SK-N-SH (cell line): Measurements from ENCODE around the gene CYTL1. TPM values are rescaled to one million over a fixed set of nuclear protein-coding genes. Genes with fewer than 3 reads are reported as not detected.

Source experiments
- CTCF ChIA-PET: fragments of 300-600, 350-600 bp; formaldehyde crosslinking; extraction: SDS; loops from one replicate; lab custom pipeline; 2021; lab: Yijun Ruan, JAX
- POLR2A ChIA-PET: fragments of 350-600 bp; sonication (Branson Sonifier 250); formaldehyde crosslinking; extraction: SDS; loops from one replicate; lab custom pipeline; 2020; ENCODE audit warnings: antibody characterized with exemption, inconsistent platforms; lab: Yijun Ruan, JAX
- DNase-seq: peaks from one replicate; pipeline ENCODE4 v3.0.0; 2012
- H2AFZ ChIP-seq: fragments of 200-600 bp; sonication (generic); 2 replicates; pipeline ENCODE4 v1.8.1; 2016; ENCODE audit warnings: antibody characterized with exemption, mild to moderate bottlenecking, low read depth
- H3F3A ChIP-seq: fragments of 200-600 bp; sonication (generic); replicated peaks from 2 replicates; pipeline ENCODE3; 2016; ENCODE audit warnings: antibody characterized with exemption, mild to moderate bottlenecking; ENCODE audit not compliant: insufficient read depth
- H3K27ac ChIP-seq, 2 experiments: fragments of 200-500 bp in 1 of 2; fragments of 200-600 bp in 1 of 2; sonication (Bioruptor generic) in 1 of 2; sonication (generic), shearing (Covaris generic) in 1 of 2; 2 replicates each; pipeline versions ENCODE4 v1.5.1 to v1.6.1; 2014 to 2016; ENCODE audit warnings: low read depth in 2 of 2, inconsistent platforms in 1 of 2, low read length in 1 of 2, mild to moderate bottlenecking in 1 of 2, mixed read lengths in 1 of 2
- H3K27me3 ChIP-seq: fragments of 200-600 bp; sonication (generic), shearing (Covaris generic); 2 replicates; pipeline ENCODE4 v1.6.1; 2016; ENCODE audit warnings: mixed run types; ENCODE audit not compliant: insufficient read depth
- H3K36me3 ChIP-seq, 2 experiments: fragments of 200-500 bp in 1 of 2; fragments of 200-600 bp in 1 of 2; sonication (Bioruptor generic) in 1 of 2; sonication (generic) in 1 of 2; replicated peaks in 1 of 2; 2 replicates each; pipeline versions ENCODE3 to v1.5.1; 2014 to 2016; ENCODE audit warnings: low read length in 1 of 2, mild to moderate bottlenecking in 1 of 2; ENCODE audit not compliant: insufficient read depth in 2 of 2, control insufficient read depth in 1 of 2
- H3K4me1 ChIP-seq, 2 experiments: fragments of 200-500 bp in 1 of 2; fragments of 200-600 bp in 1 of 2; sonication (Bioruptor generic) in 1 of 2; sonication (generic), shearing (Covaris generic) in 1 of 2; 2 replicates each; pipeline versions ENCODE4 v1.5.1 to v1.6.1; 2014 to 2016; ENCODE audit warnings: low read depth in 1 of 2, low read length in 1 of 2, mixed run types in 1 of 2; ENCODE audit not compliant: insufficient read depth in 2 of 2, control insufficient read depth in 1 of 2
- H3K4me2 ChIP-seq: fragments of 200-600 bp; sonication (generic), shearing (Covaris generic); 2 replicates; pipeline ENCODE4 v1.6.1; 2017; ENCODE audit warnings: mixed run types
- H3K4me3 ChIP-seq, 2 experiments: fragments of 200-500 bp in 1 of 2; fragments of 200-600 bp in 1 of 2; sonication (Bioruptor generic) in 1 of 2; sonication (generic), shearing (Covaris generic) in 1 of 2; 2 replicates each; pipeline versions ENCODE4 v1.5.1 to v1.8.1; 2014 to 2016; ENCODE audit warnings: low read depth in 2 of 2, inconsistent platforms in 1 of 2, low read length in 1 of 2, mild to moderate bottlenecking in 1 of 2, mixed read lengths in 1 of 2, moderate library complexity in 1 of 2
- H3K79me2 ChIP-seq: fragments of 200-600 bp; sonication (generic); 2 replicates; pipeline ENCODE4 v1.8.1; 2017; ENCODE audit warnings: mild to moderate bottlenecking; ENCODE audit not compliant: insufficient read depth
- H3K9ac ChIP-seq: fragments of 200-600 bp; sonication (generic); 2 replicates; pipeline ENCODE4 v1.6.1; 2017; ENCODE audit warnings: mixed run types
- H3K9me2 ChIP-seq: fragments of 200-600 bp; sonication (generic); 2 replicates; pipeline ENCODE4 v1.6.1; 2017; ENCODE audit warnings: mixed run types
- H3K9me3 ChIP-seq: fragments of 200-600 bp; sonication (generic); 2 replicates; pipeline ENCODE4 v1.6.1; 2017; ENCODE audit warnings: mixed run types, mild to moderate bottlenecking, moderate library complexity
- H4K20me1 ChIP-seq: fragments of 200-600 bp; sonication (generic); 2 replicates; pipeline ENCODE4 v1.6.1; 2017; ENCODE audit warnings: mild to moderate bottlenecking, mixed run types; ENCODE audit not compliant: insufficient read depth
- EZH2phosphoT487 ChIP-seq: fragments of 200-600 bp; sonication (generic); IDR thresholded peaks from 2 replicates; pipeline ENCODE4 v1.6.1; 2017; ENCODE audit warnings: low read depth, mixed run types, mild to moderate bottlenecking, antibody characterized with exemption, moderate library complexity, borderline replicate concordance
- GATA2 ChIP-seq: sonication (generic); formaldehyde crosslinking; IDR thresholded peaks from 2 replicates; pipeline ENCODE4 v1.5.0; 2020; ENCODE audit warnings: mild to moderate bottlenecking, missing genetic modification reagents
- NFIC ChIP-seq: IDR thresholded peaks from 2 replicates; pipeline ENCODE4 v1.4.0; 2012; ENCODE audit warnings: borderline replicate concordance
- TEAD4 ChIP-seq: IDR thresholded peaks from 2 replicates; pipeline ENCODE4 v1.4.0; 2012; ENCODE audit warnings: mild to moderate bottlenecking, borderline replicate concordance; ENCODE audit not compliant: insufficient read depth
- WGBS: methylation state at CpG from one replicate; pipeline ENCODE4 v1.1.6; 2017; ENCODE audit warnings: low lambda C conversion rate; 5-methylcytosine and 5-hydroxymethylcytosine counted together
- polyA plus RNA-seq, 3 experiments: library from polyadenylated mRNA; depleted of rRNA; stranded (reverse); fragments of >200 nt; gene quantifications; 2 replicates each; pipeline ENCODE4 v1.2.3, GENCODE V29; 2012
- TF ChIP-seq, protein P1 (sequence below): fragments of 200-600 bp; sonication (generic); IDR thresholded peaks from 2 replicates; pipeline ENCODE4 v1.6.1; 2017; ENCODE audit warnings: antibody characterized with exemption, mild to moderate bottlenecking, moderate library complexity
- TF ChIP-seq, protein P2 (sequence below): IDR thresholded peaks from 2 replicates; pipeline ENCODE4 v1.4.0; 2012; ENCODE audit warnings: low read depth
- TF ChIP-seq, protein P3 (sequence below): IDR thresholded peaks from 2 replicates; pipeline ENCODE4 v1.6.1; 2012; ENCODE audit warnings: mild to moderate bottlenecking, low read depth, low read length, moderate library complexity
- TF ChIP-seq, protein P4 (sequence below): IDR thresholded peaks from 2 replicates; pipeline ENCODE4 v1.4.0; 2012; ENCODE audit warnings: low read depth, borderline replicate concordance
- TF ChIP-seq, protein P5 (sequence below): IDR thresholded peaks from 2 replicates; pipeline ENCODE4; 2012
- TF ChIP-seq, protein P6 (sequence below): fragments of 150-350 bp; IDR thresholded peaks from 2 replicates; pipeline ENCODE4 v1.6.1; 2017; ENCODE audit warnings: antibody characterized with exemption, low read length, low read depth, borderline replicate concordance

The CYTL1 gene
- polyA plus RNA-seq, 1 of the 3 experiments (the other 2 are of a cell fraction): 3.0 TPM

DNA sequence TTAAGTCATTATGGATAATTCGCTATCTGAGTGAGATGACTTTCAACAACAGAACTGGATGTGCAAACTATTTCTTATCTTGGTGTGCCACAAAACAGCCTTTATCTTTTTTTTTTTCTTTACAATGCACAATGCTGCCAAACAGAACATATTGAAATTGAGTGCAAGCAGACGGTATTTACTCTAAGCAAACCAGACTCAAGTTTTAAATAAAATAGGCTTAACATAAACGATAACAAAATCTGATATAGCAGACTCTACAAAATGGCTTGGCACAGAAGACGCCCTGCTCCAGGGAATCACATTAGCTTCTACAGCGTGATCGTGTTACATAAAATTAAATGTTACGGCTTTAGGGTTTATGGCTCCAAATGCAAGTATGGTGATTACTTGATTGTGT, 22.4 kb upstream of the CYTL1 start:
- Histone ChIP-seq H2AFZ (no peak overlapping the region), H3K9ac (no peak overlapping the region), H3K36me3 (no peaks in the 10 kb centered on the region), H4K20me1 (no peaks in the 10 kb centered on the region), H3K9me3 (no peaks in the 10 kb centered on the region), H3K4me2 (no peak overlapping the region), H3K27ac (no peak overlapping the region), H3K9me2 (no peaks in the 10 kb centered on the region), H3K79me2 (no peaks in the 10 kb centered on the region), H3K4me3 (no peak overlapping the region), H3K4me1 (peaks cover 3 to 14% of the 10 kb centered on the region in 2 experiments; a peak in 1 of 4 replicates), H3K27me3 (peaks cover 12% of the 10 kb centered on the region; the same call in 1 of the 2 replicates), H3F3A (no peaks in the 10 kb centered on the region)
- TF ChIP-seq GATA2: peak; percentile 49; the same call in 1 of the 2 replicates
- TF ChIP-seq EZH2phosphoT487: no peak
- DNase-seq: no peak
- ChIA-PET POLR2A (no interaction called here), CTCF (interaction anchor here (0.7 to 1.6 kb wide), 3 partner anchors 8 to 1371 kb away, joined by 3 to 5 read pairs (median 4); no protein-coding TSS in a partner anchor)
- 25% methylated on average over 7 of the region's 7 CpGs for WGBS

DNA sequence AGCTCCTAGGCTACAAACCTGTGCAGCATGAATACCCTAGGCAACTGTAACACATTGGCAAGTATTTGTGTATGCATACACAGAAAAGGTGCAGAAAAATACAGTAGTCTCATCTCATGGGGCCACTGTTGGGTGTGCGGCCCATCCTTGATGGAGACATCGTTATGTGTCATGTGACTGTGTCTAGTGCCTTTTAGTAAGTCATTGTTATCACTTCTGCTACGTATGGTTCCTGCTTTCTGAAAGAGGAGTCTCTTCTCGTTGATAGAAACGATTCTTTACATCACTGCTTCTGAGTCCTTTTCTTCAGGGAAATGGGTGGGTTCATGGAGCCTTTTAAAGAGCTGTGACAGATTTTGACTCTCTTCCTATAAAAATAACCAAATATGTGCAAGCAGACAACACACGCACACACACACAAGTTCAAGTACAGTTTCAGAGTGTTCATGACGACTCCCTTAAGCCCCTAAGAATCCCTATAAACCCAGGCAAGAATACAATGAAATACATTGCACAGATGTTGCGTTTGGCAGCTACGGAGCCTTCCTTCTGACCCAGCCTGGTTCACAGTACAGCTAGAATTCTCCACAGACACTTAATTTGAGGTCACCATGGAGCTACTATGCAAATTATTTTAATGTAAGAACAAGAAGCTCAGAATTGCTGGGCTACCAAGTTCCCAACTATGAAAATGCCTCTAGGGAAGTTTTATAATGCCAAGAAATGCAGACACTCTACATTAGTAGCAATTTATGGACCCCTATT, 21.8 kb upstream of the CYTL1 start:
- DNase-seq: no peak
- Histone ChIP-seq H3K4me2 (no peak overlapping the region), H3K27me3 (peaks cover 12% of the 10 kb centered on the region; the same call in 1 of the 2 replicates), H3K9me3 (no peaks in the 10 kb centered on the region), H4K20me1 (no peaks in the 10 kb centered on the region), H3K4me3 (no peak overlapping the region), H3K4me1 (peaks cover 3 to 17% of the 10 kb centered on the region in 2 experiments; a peak in 2 of 4 replicates), H3F3A (no peaks in the 10 kb centered on the region), H3K9ac (no peak overlapping the region), H3K79me2 (no peaks in the 10 kb centered on the region), H3K9me2 (no peaks in the 10 kb centered on the region), H3K27ac (no peak overlapping the region), H2AFZ (no peak overlapping the region), H3K36me3 (no peaks in the 10 kb centered on the region)
- ChIA-PET CTCF (interaction anchor here (0.7 to 1.6 kb wide), 5 partner anchors 9 to 1371 kb away, joined by 3 to 5 read pairs (median 4); no protein-coding TSS in a partner anchor), POLR2A (no interaction called here)
- TF ChIP-seq NFIC: no peak
- TF ChIP-seq, protein P1, sequence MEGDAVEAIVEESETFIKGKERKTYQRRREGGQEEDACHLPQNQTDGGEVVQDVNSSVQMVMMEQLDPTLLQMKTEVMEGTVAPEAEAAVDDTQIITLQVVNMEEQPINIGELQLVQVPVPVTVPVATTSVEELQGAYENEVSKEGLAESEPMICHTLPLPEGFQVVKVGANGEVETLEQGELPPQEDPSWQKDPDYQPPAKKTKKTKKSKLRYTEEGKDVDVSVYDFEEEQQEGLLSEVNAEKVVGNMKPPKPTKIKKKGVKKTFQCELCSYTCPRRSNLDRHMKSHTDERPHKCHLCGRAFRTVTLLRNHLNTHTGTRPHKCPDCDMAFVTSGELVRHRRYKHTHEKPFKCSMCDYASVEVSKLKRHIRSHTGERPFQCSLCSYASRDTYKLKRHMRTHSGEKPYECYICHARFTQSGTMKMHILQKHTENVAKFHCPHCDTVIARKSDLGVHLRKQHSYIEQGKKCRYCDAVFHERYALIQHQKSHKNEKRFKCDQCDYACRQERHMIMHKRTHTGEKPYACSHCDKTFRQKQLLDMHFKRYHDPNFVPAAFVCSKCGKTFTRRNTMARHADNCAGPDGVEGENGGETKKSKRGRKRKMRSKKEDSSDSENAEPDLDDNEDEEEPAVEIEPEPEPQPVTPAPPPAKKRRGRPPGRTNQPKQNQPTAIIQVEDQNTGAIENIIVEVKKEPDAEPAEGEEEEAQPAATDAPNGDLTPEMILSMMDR: no peak
- TF ChIP-seq, protein P2, sequence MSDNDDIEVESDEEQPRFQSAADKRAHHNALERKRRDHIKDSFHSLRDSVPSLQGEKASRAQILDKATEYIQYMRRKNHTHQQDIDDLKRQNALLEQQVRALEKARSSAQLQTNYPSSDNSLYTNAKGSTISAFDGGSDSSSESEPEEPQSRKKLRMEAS: no peak
- TF ChIP-seq TEAD4: no peak
- TF ChIP-seq, protein P3, sequence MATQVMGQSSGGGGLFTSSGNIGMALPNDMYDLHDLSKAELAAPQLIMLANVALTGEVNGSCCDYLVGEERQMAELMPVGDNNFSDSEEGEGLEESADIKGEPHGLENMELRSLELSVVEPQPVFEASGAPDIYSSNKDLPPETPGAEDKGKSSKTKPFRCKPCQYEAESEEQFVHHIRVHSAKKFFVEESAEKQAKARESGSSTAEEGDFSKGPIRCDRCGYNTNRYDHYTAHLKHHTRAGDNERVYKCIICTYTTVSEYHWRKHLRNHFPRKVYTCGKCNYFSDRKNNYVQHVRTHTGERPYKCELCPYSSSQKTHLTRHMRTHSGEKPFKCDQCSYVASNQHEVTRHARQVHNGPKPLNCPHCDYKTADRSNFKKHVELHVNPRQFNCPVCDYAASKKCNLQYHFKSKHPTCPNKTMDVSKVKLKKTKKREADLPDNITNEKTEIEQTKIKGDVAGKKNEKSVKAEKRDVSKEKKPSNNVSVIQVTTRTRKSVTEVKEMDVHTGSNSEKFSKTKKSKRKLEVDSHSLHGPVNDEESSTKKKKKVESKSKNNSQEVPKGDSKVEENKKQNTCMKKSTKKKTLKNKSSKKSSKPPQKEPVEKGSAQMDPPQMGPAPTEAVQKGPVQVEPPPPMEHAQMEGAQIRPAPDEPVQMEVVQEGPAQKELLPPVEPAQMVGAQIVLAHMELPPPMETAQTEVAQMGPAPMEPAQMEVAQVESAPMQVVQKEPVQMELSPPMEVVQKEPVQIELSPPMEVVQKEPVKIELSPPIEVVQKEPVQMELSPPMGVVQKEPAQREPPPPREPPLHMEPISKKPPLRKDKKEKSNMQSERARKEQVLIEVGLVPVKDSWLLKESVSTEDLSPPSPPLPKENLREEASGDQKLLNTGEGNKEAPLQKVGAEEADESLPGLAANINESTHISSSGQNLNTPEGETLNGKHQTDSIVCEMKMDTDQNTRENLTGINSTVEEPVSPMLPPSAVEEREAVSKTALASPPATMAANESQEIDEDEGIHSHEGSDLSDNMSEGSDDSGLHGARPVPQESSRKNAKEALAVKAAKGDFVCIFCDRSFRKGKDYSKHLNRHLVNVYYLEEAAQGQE: no peak
- TF ChIP-seq, protein P4, sequence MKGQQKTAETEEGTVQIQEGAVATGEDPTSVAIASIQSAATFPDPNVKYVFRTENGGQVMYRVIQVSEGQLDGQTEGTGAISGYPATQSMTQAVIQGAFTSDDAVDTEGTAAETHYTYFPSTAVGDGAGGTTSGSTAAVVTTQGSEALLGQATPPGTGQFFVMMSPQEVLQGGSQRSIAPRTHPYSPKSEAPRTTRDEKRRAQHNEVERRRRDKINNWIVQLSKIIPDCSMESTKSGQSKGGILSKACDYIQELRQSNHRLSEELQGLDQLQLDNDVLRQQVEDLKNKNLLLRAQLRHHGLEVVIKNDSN: no peak
- TF ChIP-seq, protein P5, sequence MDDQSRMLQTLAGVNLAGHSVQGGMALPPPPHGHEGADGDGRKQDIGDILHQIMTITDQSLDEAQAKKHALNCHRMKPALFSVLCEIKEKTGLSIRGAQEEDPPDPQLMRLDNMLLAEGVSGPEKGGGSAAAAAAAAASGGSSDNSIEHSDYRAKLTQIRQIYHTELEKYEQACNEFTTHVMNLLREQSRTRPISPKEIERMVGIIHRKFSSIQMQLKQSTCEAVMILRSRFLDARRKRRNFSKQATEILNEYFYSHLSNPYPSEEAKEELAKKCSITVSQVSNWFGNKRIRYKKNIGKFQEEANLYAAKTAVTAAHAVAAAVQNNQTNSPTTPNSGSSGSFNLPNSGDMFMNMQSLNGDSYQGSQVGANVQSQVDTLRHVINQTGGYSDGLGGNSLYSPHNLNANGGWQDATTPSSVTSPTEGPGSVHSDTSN: no peak
- TF ChIP-seq, protein P6, sequence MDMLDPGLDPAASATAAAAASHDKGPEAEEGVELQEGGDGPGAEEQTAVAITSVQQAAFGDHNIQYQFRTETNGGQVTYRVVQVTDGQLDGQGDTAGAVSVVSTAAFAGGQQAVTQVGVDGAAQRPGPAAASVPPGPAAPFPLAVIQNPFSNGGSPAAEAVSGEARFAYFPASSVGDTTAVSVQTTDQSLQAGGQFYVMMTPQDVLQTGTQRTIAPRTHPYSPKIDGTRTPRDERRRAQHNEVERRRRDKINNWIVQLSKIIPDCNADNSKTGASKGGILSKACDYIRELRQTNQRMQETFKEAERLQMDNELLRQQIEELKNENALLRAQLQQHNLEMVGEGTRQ: no peak
- WGBS: 40% methylated on average over 9 of the region's 9 CpGs
